ENCODE data around the gene MEF2D.

MEF2D gene

DNA sequence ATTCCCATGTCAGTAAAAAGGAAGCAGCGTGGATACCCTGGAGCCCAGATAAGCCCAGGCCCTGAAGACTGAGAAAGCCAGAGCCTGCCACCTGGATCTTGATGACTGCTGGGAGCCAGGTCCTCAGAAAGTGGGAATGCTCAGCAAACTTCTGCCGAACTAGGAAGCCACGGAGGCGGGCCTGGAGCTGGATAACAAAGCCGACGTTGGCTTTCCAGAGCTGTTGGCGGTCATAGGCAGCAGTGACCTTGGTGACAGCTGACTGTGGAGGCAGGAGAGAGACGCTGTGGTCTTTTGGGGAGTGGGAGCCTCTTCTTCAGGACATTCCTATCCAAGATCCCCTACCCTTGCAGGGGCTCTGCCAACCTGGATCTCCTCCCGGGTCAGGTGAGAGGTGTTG lies 47.4 kb upstream of the MEF2D start:
- Histone ChIP-seq H3K36me3 (replicated peaks; ENCODE audit: low read depth, low read length) (no peaks in the 10 kb centered on the region), H3K4me1 (ENCODE audit: low read length) (no peaks in the 10 kb centered on the region)

DNA sequence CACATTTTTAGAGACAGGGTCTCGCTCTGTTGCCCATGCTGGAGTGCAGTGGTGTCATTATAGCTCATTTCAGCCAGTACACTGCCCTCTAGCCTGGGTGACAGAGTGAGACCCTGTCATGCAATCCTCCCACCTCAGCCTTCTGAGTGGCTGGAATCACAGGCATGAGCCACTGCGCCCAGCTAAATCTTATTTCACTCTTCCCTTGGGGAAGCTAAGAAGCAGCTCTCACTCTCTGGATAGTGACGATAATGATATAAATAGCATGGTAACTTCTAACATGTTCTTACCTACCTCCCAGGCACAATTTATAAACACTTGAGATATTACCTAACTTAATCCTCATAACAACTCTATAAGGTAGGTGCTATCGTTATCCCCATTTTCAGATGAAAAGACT lies 46.9 kb upstream of the MEF2D start:
- H3K9me3 ChIP-seq (ENCODE audit: insufficient read depth, low read length), result no peaks in the 10 kb centered on the region
- H3K4me1 ChIP-seq (ENCODE audit: low read length), result no peaks in the 10 kb centered on the region
- no peaks in the 10 kb centered on the region for H3K36me3 ChIP-seq (replicated peaks; ENCODE audit: low read depth, low read length)
- TF ChIP-seq, protein P1, sequence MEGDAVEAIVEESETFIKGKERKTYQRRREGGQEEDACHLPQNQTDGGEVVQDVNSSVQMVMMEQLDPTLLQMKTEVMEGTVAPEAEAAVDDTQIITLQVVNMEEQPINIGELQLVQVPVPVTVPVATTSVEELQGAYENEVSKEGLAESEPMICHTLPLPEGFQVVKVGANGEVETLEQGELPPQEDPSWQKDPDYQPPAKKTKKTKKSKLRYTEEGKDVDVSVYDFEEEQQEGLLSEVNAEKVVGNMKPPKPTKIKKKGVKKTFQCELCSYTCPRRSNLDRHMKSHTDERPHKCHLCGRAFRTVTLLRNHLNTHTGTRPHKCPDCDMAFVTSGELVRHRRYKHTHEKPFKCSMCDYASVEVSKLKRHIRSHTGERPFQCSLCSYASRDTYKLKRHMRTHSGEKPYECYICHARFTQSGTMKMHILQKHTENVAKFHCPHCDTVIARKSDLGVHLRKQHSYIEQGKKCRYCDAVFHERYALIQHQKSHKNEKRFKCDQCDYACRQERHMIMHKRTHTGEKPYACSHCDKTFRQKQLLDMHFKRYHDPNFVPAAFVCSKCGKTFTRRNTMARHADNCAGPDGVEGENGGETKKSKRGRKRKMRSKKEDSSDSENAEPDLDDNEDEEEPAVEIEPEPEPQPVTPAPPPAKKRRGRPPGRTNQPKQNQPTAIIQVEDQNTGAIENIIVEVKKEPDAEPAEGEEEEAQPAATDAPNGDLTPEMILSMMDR (IDR thresholded peaks at IDR 0.05; ENCODE audit: low read depth, low read length), result no peak
- no peak for TF ChIP-seq EZH2phosphoT487 (IDR thresholded peaks at IDR 0.05; ENCODE audit: low read depth)
- H3K27me3 ChIP-seq (ENCODE audit: low read depth, low read length), result no peaks in the 10 kb centered on the region
- no peaks in the 10 kb centered on the region for H3K79me2 ChIP-seq (ENCODE audit: low read length)
- H3K4me2 ChIP-seq (ENCODE audit: low read length), result no peak overlapping the region
- no peaks in the 10 kb centered on the region for H4K20me1 ChIP-seq (ENCODE audit: insufficient read depth, low read length)
- H2AFZ ChIP-seq (ENCODE audit: low read depth, low read length), result no peak overlapping the region
- no peak overlapping the region for H3K27ac ChIP-seq (ENCODE audit: low read length)
- no peak overlapping the region for H3K9ac ChIP-seq (ENCODE audit: low read length)
- no peak overlapping the region for H3K4me3 ChIP-seq (ENCODE audit: low read length)

More for the DNA sequence above, 47.4 kb upstream of the MEF2D start:
- Histone ChIP-seq H3K79me2 (ENCODE audit: low read length) (no peaks in the 10 kb centered on the region), H4K20me1 (ENCODE audit: insufficient read depth, low read length) (no peaks in the 10 kb centered on the region), H3K4me3 (ENCODE audit: low read length) (no peak overlapping the region), H3K27me3 (ENCODE audit: low read depth, low read length) (no peaks in the 10 kb centered on the region), H3K4me2 (ENCODE audit: low read length) (no peak overlapping the region), H3K27ac (ENCODE audit: low read length) (no peak overlapping the region), H2AFZ (ENCODE audit: low read depth, low read length) (no peak overlapping the region), H3K9ac (ENCODE audit: low read length) (no peak overlapping the region), H3K9me3 (ENCODE audit: insufficient read depth, low read length) (no peaks in the 10 kb centered on the region)
- no peak for TF ChIP-seq EZH2phosphoT487 (IDR thresholded peaks at IDR 0.05; ENCODE audit: low read depth)
- TF ChIP-seq, protein P1 (IDR thresholded peaks at IDR 0.05; ENCODE audit: low read depth, low read length), result no peak

DNA sequence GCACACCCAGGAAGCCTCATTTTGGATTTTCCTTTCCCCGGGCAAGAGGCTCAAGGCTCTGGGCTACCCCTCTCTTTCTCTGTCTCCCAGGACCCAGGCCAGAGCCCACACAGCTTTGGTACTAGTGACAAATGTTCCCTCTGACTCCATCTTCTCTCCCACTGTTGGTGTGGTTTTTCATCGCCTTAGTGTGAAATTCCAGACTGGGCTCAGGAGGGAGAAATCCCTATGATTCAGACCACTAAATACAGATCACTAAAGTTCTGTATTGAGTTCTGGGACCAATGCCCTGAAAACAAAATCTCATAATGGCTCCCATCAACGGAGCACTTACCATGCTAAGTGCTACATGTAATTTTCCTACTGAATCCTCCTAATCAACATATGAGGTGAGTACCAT lies 45.7 kb upstream of the MEF2D start:
- no peaks in the 10 kb centered on the region for H3K36me3 ChIP-seq (replicated peaks; ENCODE audit: low read depth, low read length)

DNA sequence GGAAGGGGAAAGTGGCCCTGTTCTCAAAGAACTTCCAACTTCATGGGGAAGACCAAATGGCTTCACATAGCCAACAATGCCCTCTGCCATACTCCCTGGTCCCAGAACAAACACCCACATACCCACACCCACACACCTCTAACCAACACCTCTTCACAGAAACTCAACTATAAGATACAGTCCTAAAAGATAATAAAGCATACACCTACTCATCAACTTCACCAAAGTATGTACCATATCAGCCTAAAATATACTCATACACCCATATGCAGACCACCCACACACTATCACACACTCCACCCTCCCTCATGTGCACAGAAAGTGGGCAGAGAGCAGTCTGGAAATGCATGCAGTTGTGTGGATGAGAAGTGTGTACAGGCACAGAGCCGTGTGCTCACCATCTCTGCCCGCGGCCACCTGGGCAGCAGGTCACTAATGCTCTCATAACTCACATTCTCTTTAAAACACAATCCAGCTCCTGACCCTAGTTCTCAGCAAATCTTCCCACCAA lies 44.1 kb upstream of the MEF2D start:
- H3K27ac ChIP-seq (ENCODE audit: low read length), result no peak overlapping the region
- H3K4me3 ChIP-seq (ENCODE audit: low read length), result no peak overlapping the region
- no peaks in the 10 kb centered on the region for H3K4me1 ChIP-seq (ENCODE audit: low read length)
- H3K36me3 ChIP-seq (replicated peaks; ENCODE audit: low read depth, low read length), result no peaks in the 10 kb centered on the region
- no peak overlapping the region for H3K4me2 ChIP-seq (ENCODE audit: low read length)
- H2AFZ ChIP-seq (ENCODE audit: low read depth, low read length), result no peak overlapping the region
- H4K20me1 ChIP-seq (ENCODE audit: insufficient read depth, low read length), result no peaks in the 10 kb centered on the region
- H3K27me3 ChIP-seq (ENCODE audit: low read depth, low read length), result no peaks in the 10 kb centered on the region
- no peak overlapping the region for H3K9ac ChIP-seq (ENCODE audit: low read length)
- H3K79me2 ChIP-seq (ENCODE audit: low read length), result no peaks in the 10 kb centered on the region
- H3K9me3 ChIP-seq (ENCODE audit: insufficient read depth, low read length), result no peaks in the 10 kb centered on the region
- TF ChIP-seq, protein P1 (IDR thresholded peaks at IDR 0.05; ENCODE audit: low read depth, low read length), result no peak
- TF ChIP-seq EZH2phosphoT487 (IDR thresholded peaks at IDR 0.05; ENCODE audit: low read depth), result no peak

More for the DNA sequence above, 45.7 kb upstream of the MEF2D start:
- Histone ChIP-seq H3K9me3 (ENCODE audit: insufficient read depth, low read length) (no peaks in the 10 kb centered on the region), H3K9ac (ENCODE audit: low read length) (no peak overlapping the region), H3K4me3 (ENCODE audit: low read length) (no peak overlapping the region), H3K27me3 (ENCODE audit: low read depth, low read length) (no peaks in the 10 kb centered on the region), H4K20me1 (ENCODE audit: insufficient read depth, low read length) (no peaks in the 10 kb centered on the region), H3K4me2 (ENCODE audit: low read length) (no peak overlapping the region), H3K79me2 (ENCODE audit: low read length) (no peaks in the 10 kb centered on the region), H2AFZ (ENCODE audit: low read depth, low read length) (no peak overlapping the region), H3K27ac (ENCODE audit: low read length) (no peak overlapping the region), H3K4me1 (ENCODE audit: low read length) (no peaks in the 10 kb centered on the region)
- TF ChIP-seq EZH2phosphoT487 (IDR thresholded peaks at IDR 0.05; ENCODE audit: low read depth), result no peak
- TF ChIP-seq, protein P1 (IDR thresholded peaks at IDR 0.05; ENCODE audit: low read depth, low read length), result no peak

All from OCI-LY3 (cell line).